GM13977 (cell line): Measurements from ENCODE around the gene LAMB3.

ENCODE experiments used
- DNase-seq: peaks from one replicate; pipeline ENCODE4 v3.0.0; 2012; ENCODE audit warnings: low spot score
- in situ Hi-C: fragments of 300-500 bp; cut with MboI; formaldehyde crosslinking; loops from one replicate; pipeline ENCODE4 v1.12.0; 2022; ENCODE audit warnings: low sequenced_read_pairs, low pct_unique_long_range_greater_than_20kb, mixed read lengths, inconsistent platforms; ENCODE audit not compliant: unreplicated experiment
- TF ChIP-seq, protein P1 (sequence below): IDR thresholded peaks from 2 replicates; pipeline ENCODE4 v1.5.1; 2012; ENCODE audit warnings: mild to moderate bottlenecking, control low read depth; ENCODE audit not compliant: insufficient read depth; ENCODE audit errors: extremely low read depth, missing control alignments

LAMB3 gene

DNA sequence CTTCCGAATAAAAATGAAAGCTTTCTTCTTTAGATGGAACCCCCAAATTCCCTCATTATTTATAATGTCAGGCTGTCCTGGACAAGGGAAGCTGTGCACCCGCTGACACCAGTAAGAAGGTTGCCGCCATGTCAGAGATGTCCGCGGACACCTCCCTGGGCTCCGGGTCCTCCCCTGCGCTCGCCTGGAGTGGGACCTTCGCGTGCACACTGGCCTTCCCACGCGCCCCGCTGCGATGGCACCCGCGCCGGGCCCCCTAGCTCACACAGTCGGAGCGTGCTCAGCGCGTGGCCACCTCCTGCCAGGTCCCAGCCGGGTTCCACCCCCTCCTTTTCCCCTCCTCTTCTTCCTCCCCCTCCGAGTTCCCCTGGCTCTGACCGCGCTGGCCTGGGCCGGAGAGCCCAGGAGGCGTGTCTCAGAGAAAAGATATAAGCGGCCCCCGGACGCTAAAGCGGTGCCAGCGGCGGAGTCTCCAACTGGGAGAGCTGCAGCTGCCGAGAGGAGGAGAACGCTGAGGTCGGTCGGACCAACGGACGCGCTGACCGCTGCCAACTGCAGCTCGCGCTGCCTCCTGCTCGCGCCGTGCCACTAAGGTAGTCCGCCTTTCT lies 22.8 kb upstream of the LAMB3 start, which contains the start of gene G0S2:
Gene G0S2, plus strand, starts transcription at position 456 of the 608 bp plus-strand sequence. CDS start 273 bp downstream, outside the sequence.
- DNase-seq: no peak
- in situ Hi-C loops: no loop called here
- TF ChIP-seq, protein P1, sequence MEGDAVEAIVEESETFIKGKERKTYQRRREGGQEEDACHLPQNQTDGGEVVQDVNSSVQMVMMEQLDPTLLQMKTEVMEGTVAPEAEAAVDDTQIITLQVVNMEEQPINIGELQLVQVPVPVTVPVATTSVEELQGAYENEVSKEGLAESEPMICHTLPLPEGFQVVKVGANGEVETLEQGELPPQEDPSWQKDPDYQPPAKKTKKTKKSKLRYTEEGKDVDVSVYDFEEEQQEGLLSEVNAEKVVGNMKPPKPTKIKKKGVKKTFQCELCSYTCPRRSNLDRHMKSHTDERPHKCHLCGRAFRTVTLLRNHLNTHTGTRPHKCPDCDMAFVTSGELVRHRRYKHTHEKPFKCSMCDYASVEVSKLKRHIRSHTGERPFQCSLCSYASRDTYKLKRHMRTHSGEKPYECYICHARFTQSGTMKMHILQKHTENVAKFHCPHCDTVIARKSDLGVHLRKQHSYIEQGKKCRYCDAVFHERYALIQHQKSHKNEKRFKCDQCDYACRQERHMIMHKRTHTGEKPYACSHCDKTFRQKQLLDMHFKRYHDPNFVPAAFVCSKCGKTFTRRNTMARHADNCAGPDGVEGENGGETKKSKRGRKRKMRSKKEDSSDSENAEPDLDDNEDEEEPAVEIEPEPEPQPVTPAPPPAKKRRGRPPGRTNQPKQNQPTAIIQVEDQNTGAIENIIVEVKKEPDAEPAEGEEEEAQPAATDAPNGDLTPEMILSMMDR: no peak

DNA sequence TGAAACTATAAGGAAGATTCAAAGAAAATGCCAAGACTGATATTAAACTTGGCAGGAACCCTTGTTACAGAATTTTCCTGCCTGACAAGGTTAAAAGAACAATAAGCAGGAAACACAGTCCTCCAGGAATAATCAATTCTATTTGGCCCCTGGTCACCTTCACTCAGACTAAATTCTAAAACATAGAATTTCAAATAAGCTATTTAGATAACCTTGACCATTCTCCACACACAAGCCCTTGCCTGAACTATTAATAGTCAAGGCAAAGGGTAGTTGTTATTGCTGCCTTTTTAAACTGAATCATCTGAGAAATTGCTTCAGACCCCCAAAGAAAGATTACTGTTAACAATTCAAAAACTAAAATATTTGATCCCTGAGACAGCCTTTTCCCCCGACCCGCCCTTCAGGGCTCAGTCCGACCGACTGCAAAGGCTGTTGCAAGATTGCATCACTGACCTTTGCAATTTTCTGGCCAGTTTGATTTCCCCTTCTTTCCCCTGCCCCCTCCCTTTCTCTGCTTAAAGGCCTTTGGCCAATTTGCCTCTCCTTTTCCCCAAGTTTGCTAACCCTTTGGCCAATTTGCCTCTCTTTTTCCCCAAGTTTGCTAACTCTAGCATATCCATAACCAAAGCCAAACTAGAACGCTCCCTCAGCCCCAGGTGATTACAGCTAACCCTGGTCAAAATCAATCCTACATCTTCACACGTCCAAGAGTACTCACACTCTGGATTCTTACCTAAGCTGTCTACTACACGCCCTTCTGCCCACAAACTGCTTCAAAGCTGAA lies 21.6 kb upstream of the LAMB3 start:
- TF ChIP-seq, protein P1: no peak
- DNase-seq: no peak
- in situ Hi-C loops: no loop called here

DNA sequence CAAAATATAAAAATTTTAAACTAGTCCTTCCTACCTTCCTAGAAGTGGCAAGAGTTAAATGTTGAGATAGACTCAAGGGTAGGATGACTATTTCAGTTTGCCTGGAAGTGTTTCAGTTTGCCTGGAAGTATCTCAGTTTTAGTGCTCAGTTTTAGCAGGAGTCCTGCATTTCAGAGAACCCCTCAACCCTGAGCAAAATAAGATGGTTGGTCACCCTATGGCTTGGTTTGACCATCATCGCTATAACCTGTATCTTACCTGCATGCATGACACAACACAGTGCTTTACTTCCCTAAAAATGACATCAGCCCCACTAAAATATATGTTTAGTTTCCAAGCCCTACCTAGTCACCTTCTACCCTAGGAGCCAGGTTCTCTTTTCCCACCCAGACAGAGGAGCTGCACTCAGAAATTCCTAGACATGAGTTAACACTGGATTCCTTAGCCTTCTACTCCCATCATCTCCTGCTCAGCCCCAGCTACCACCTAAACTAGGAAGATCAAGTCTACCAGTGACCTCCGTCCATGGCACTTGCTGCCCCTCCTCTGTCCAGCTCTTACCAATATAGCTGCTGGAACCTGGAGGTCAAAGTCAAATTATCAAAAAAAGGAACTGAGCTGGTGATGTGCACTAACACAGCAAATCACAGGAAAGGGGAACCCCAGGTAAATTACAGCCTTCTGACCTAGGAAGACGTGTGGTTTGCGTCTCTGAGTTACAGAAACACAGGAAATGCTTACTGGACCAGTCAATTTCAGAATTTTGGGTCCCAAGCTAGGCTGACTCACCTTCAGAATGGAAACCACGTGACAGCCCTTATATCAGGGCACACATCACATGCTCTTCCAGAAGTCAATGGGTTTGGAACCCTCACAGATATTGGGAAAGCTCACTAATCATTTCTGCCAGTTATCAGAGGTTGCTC lies 20.7 kb upstream of the LAMB3 start:
- DNase-seq: peak; percentile 85
- TF ChIP-seq, protein P1: no peak
- in situ Hi-C loops: no loop called here

DNA sequence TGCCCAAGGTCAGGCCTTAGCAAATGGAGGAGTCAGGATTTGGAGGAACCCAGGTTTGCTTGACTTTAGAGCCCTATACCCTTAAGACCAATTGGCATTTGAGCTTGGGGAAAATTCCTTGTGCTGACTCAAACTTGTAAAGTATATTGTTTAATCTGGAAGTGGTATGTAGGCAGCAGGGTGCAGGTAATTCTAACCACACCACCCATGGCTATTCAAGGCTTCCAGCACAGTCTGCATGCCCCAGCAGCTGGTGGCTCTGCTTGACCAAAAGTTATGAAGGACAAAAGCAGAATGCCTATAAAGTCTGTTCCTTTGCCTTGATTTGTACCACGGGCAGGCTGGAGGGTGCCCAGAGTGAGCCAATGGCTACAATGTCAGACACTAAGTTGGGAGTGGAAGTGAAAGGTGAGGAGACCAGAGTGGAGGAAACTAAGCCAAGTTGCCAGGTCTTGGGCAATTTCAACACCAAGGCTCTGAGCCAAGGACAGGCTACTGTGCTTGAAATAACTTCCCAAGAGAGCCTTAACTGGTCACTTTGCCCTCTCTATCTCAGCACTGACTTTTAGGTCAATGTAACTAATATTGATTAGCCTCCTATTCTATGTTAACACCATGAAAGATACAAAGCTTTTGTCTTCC lies 18.3 kb upstream of the LAMB3 start:
- TF ChIP-seq, protein P1: no peak
- in situ Hi-C loops: no loop called here
- DNase-seq: no peak

DNA sequence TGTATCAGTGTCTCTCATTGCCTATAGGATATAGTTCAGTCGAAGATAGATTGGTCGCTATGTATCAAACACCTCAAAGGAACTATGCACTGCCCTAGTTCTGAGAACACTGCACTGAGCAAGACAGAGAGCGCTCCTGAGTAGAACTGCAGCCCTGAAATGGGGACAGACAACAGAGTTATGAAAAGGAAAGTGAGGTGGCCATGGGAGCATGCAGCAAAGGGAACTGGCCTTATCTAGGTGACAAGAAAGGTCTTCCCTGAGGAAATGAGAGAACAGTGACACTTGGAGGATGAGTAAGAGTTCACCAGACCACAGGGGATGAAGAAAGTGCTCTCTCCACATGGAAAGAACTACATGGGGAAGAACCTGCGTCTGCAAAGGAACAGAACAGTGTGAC lies 15.5 kb upstream of the LAMB3 start:
- TF ChIP-seq, protein P1: no peak
- in situ Hi-C loops: no loop called here
- no peak for DNase-seq

DNA sequence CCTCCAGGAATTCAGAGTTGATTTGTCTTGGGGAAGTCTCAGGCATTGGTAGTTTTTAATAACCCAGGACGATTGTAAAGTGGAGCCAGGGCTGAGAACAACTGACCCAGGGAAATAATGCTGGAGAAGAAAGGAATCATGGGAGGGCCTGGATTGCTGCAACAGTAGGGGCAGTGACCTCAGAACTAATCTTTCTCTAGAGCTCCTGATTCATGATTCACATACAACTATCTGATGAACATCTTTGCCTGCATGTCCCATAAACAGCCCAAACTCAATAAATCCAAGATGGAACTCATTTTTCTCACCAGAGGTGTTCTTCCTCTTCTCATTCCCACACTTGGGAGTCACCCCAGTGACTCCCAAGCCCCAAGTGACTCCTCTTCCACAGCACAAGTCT lies 14.9 kb upstream of the LAMB3 start:
- in situ Hi-C loops: no loop called here
- DNase-seq: no peak
- TF ChIP-seq, protein P1: no peak
